GM18498 (cell line): ENCODE data around the gene STRA8.

ENCODE experiments used
- ATAC-seq: cut with Tn5 transposase; IDR thresholded peaks from one replicate; pipeline ENCODE4 v1.9.1; 2021; ENCODE audit warnings: mild to moderate bottlenecking, moderate library complexity; ENCODE audit not compliant: unreplicated experiment

STRA8 gene

GRCh38 chr7:135233570-135233969, at the start of gene STRA8:
TSS of gene STRA8 (plus strand) at chr7:135233838. CDS start at chr7:135240525, 6,687 bp downstream.
- ATAC-seq, result no peak

GRCh38 chr7:135184254-135184841, 49.3 kb upstream of the STRA8 start:
- no peak for ATAC-seq

- ATAC-seq, result no peak
These were observed 48.0 kb upstream of the STRA8 start for GRCh38 chr7:135185471-135186260.

GRCh38 chr7:135186261-135186540, 47.4 kb upstream of the STRA8 start:
- no peak for ATAC-seq

GRCh38 chr7:135186841-135187253, 46.8 kb upstream of the STRA8 start:
- peak; percentile 56 for ATAC-seq

GRCh38 chr7:135188298-135188984, 45.2 kb upstream of the STRA8 start:
- peak; percentile 35 for ATAC-seq

GRCh38 chr7:135189221-135189662, 44.4 kb upstream of the STRA8 start:
- ATAC-seq, result no peak

GRCh38 chr7:135189961-135190360, 43.7 kb upstream of the STRA8 start:
- no peak for ATAC-seq

GRCh38 chr7:135190703-135191102, 42.9 kb upstream of the STRA8 start:
- ATAC-seq, result no peak

- no peak for ATAC-seq
These were observed 40.6 kb upstream of the STRA8 start for GRCh38 chr7:135192914-135193536.

- no peak for ATAC-seq
These were observed 40.0 kb upstream of the STRA8 start for GRCh38 chr7:135193615-135194081.

- no peak for ATAC-seq
These were observed 39.0 kb upstream of the STRA8 start for GRCh38 chr7:135194494-135195095.

- no peak for ATAC-seq
These were observed 38.5 kb upstream of the STRA8 start for GRCh38 chr7:135195156-135195555.

GRCh38 chr7:135195968-135196629, 37.5 kb upstream of the STRA8 start:
- ATAC-seq, result no peak

- no peak for ATAC-seq
These were observed 36.3 kb upstream of the STRA8 start for GRCh38 chr7:135197343-135197742.

- ATAC-seq, result no peak
These were observed 35.6 kb upstream of the STRA8 start for GRCh38 chr7:135197906-135198655.

GRCh38 chr7:135199439-135199838, 34.2 kb upstream of the STRA8 start:
- no peak for ATAC-seq

- no peak for ATAC-seq
These were observed 32.8 kb upstream of the STRA8 start for GRCh38 chr7:135200821-135201331.

GRCh38 chr7:135201350-135201749, 32.3 kb upstream of the STRA8 start:
- ATAC-seq, result no peak

- ATAC-seq, result no peak
These were observed 29.3 kb upstream of the STRA8 start for GRCh38 chr7:135204341-135204749.
